Endothelial cell of umbilical vein (primary cell): Measurements from ENCODE around the gene BCL11A.

Experiments used
- CTCF ChIP-seq, 2 donors: IDR thresholded peaks; 1 replicate in 1 of 2; 2 replicates in 1 of 2; pipeline ENCODE4 v1.5.1; 2011; ENCODE audit warnings: low read length in 2 of 2, mild to moderate bottlenecking in 2 of 2, moderate library complexity in 2 of 2, control low read depth in 1 of 2, inconsistent platforms in 1 of 2, low read depth in 1 of 2; ENCODE audit not compliant: insufficient read depth in 1 of 2; ENCODE audit errors: extremely low read depth in 1 of 2
- EZH2 ChIP-seq: IDR thresholded peaks from 2 replicates; pipeline ENCODE4 v1.6.1; 2012; ENCODE audit warnings: borderline replicate concordance, low read depth, mild to moderate bottlenecking, moderate library complexity, low read length, inconsistent platforms; ENCODE audit not compliant: severe bottlenecking
- MAX ChIP-seq: IDR thresholded peaks from 2 replicates; pipeline ENCODE4 v1.6.1; 2011; ENCODE audit not compliant: insufficient read depth, insufficient read length
- MYC ChIP-seq: IDR thresholded peaks from one replicate; pipeline ENCODE4 v1.6.1; 2011; ENCODE audit warnings: mild to moderate bottlenecking, low read depth, low read length
- POLR2AphosphoS5 ChIP-seq: IDR thresholded peaks from 2 replicates; pipeline ENCODE4 v1.6.1; 2012; ENCODE audit warnings: low read depth, mild to moderate bottlenecking, control low read depth, low read length, moderate library complexity; ENCODE audit not compliant: insufficient read depth

DNA sequence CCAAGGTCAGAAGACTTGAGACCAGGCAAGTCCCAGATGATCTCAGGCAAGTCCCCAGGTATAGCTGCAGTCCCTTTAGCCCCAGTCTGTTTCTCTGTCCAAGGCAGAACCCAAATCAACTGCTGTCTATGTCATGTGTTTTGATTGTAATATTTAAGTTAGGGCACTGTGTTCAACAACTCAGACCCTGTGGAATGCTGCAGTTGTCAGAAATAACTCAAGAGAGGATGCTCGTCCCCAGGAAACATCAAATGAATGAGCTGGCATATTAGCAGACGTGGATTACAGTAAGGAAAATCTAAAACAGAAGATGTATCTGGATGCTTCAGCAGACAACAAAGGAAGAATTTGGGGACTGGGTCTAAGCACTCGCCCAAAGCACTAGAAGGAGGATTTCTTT lies 70.1 kb downstream of the BCL11A start:
- TF ChIP-seq CTCF (IDR thresholded peaks at IDR 0.05; ENCODE audit: extremely low read depth in 1 of 2, insufficient read depth in 1 of 2, low read depth in 1 of 2, low read length in 2 of 2) = no peak
- TF ChIP-seq MYC = no peak
- TF ChIP-seq MAX = no peak
- TF ChIP-seq POLR2AphosphoS5 = no peak
- no peak for TF ChIP-seq EZH2
